Measurements from ENCODE around the gene SPPL3.
"Not testable (repeated sequence)": the region's sequence is repeated elsewhere in the genome, so short reads cannot be mapped to it uniquely, and the experiment has no call there.

SPPL3 gene

GRCh38 chr12:120740871-120741270 lies 163.3 kb downstream of the SPPL3 start:
- no peak for DNase-seq

GRCh38 chr12:120739821-120740613 lies 164.1 kb downstream of the SPPL3 start:
- no peak for DNase-seq

- no peak for DNase-seq
Observed at GRCh38 chr12:120739031-120739762, 165.0 kb downstream of the SPPL3 start.

- no peak for DNase-seq
Observed at GRCh38 chr12:120738252-120739030, 165.7 kb downstream of the SPPL3 start.

GRCh38 chr12:120737557-120738251 lies 166.5 kb downstream of the SPPL3 start:
- DNase-seq = no peak

GRCh38 chr12:120736404-120737331 lies 167.5 kb downstream of the SPPL3 start:
- DNase-seq = no peak

- DNase-seq = no peak
Observed at GRCh38 chr12:120735181-120735580, 169.0 kb downstream of the SPPL3 start.

- DNase-seq = no peak
Observed at GRCh38 chr12:120734210-120734609, 169.9 kb downstream of the SPPL3 start.

GRCh38 chr12:120733574-120733973 lies 170.6 kb downstream of the SPPL3 start:
- no peak for DNase-seq

GRCh38 chr12:120732198-120732597 lies 172.0 kb downstream of the SPPL3 start:
- not testable (repeated sequence) for DNase-seq

GRCh38 chr12:120726961-120727360 lies 177.2 kb downstream of the SPPL3 start:
- no peak for DNase-seq

GRCh38 chr12:120726510-120726793 lies 177.7 kb downstream of the SPPL3 start:
- no peak for DNase-seq

GRCh38 chr12:120725659-120726509 lies 178.3 kb downstream of the SPPL3 start, which contains the start of gene ACADS:
ACADS (plus strand) TSS chr12:120725826; CDS start chr12:120725886, 60 bp downstream.
- DNase-seq = peak; percentile 47 to 63

- DNase-seq = no peak
Observed at GRCh38 chr12:120725151-120725658, 179.0 kb downstream of the SPPL3 start.

GRCh38 chr12:120724720-120725119 lies 179.4 kb downstream of the SPPL3 start:
- no peak for DNase-seq

GRCh38 chr12:120722784-120723183 lies 181.4 kb downstream of the SPPL3 start:
- DNase-seq = no peak

GRCh38 chr12:120721866-120722265 lies 182.3 kb downstream of the SPPL3 start:
- DNase-seq = no peak

GRCh38 chr12:120720987-120721801 lies 183.0 kb downstream of the SPPL3 start:
- no peak for DNase-seq

GRCh38 chr12:120720234-120720986 lies 183.7 kb downstream of the SPPL3 start:
- DNase-seq = peak; percentile 2 to 55

Measured in bone marrow (tissue), 2 donors.